MM.1S (cell line): Measurements from ENCODE around the gene NUDT5.

Experiments
- EZH2 ChIP-seq: fragments of 300-600 bp; sonication (generic); optimal IDR thresholded peaks from 2 replicates; pipeline ENCODE3; 2017; ENCODE audit warnings: low read depth, mild to moderate bottlenecking, antibody characterized with exemption, low read length, mixed read lengths
- EZH2phosphoT487 ChIP-seq: fragments of 300-600 bp; sonication (generic); IDR thresholded peaks from 2 replicates; pipeline ENCODE4 v1.6.1; 2018; ENCODE audit warnings: antibody characterized with exemption, low read length
- TF ChIP-seq, protein P1 (sequence below): fragments of 300-600 bp; sonication (generic); IDR thresholded peaks from 2 replicates; pipeline ENCODE4 v1.5.1; 2016; ENCODE audit warnings: antibody characterized with exemption, low read length, mixed read lengths

DNA sequence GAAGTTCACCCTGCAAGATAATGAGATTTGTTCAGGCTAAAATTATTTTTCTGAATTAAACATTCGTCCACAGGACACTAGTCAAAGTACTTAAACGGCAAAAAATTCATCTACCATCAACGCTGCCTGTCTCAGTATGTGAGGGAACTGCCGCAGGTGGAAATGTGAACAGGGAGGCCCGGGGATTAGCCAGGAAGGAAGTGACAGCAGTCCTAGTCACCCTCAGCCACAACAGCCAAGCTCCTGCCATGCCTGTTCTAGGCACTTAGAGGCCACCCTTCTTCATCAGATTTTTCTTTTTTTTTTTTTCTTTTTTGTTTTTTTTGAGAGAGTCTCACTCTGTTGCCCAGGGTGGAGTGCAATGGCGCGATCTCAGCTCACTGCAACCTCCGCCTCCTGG, 9.4 kb downstream of the NUDT5 start:
- TF ChIP-seq, protein P1, sequence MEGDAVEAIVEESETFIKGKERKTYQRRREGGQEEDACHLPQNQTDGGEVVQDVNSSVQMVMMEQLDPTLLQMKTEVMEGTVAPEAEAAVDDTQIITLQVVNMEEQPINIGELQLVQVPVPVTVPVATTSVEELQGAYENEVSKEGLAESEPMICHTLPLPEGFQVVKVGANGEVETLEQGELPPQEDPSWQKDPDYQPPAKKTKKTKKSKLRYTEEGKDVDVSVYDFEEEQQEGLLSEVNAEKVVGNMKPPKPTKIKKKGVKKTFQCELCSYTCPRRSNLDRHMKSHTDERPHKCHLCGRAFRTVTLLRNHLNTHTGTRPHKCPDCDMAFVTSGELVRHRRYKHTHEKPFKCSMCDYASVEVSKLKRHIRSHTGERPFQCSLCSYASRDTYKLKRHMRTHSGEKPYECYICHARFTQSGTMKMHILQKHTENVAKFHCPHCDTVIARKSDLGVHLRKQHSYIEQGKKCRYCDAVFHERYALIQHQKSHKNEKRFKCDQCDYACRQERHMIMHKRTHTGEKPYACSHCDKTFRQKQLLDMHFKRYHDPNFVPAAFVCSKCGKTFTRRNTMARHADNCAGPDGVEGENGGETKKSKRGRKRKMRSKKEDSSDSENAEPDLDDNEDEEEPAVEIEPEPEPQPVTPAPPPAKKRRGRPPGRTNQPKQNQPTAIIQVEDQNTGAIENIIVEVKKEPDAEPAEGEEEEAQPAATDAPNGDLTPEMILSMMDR, result no peak
- no peak for TF ChIP-seq EZH2phosphoT487
- TF ChIP-seq EZH2, result no peak
